GM12878 (cell line): ENCODE measurements around the gene RSKR. TPM values are rescaled to one million over a fixed set of nuclear protein-coding genes. Genes with fewer than 3 reads are reported as not detected.

Experiments used
- ATAC-seq: fragments of 200-7000 bp; cut with Tn5 transposase; 3 replicates; pipeline ENCODE4 v1.9.1; 2020; ENCODE audit warnings: mild to moderate bottlenecking, moderate library complexity
- BruUV-seq: library from RNA; stranded (reverse); fragments of 400-500 nt; replicated peaks from 2 replicates; lab custom pipeline; 2021; lab: Mats Ljungman, UMichigan
- CTCF ChIA-PET: fragments of 300-600 bp; sonication (Branson Sonifier 250); formaldehyde crosslinking; extraction: SDS; loops from one replicate; lab custom pipeline; 2021; ENCODE audit warnings: inconsistent platforms; lab: Yijun Ruan, JAX
- POLR2A ChIA-PET: fragments of 350-600 bp; formaldehyde crosslinking; extraction: SDS; loops from one replicate; lab custom pipeline; 2021; ENCODE audit warnings: inconsistent platforms; lab: Charles Lee
- RAD21 ChIA-PET: fragments of 300-600 bp; sonication (Branson Sonifier 250); formaldehyde crosslinking; loops from one replicate; lab custom pipeline; 2023; ENCODE audit warnings: antibody characterized with exemption; ENCODE audit not compliant: unreplicated experiment; lab: Charles Lee
- SMC1A ChIA-PET: fragments of 300-600 bp; sonication (Branson Sonifier 250); formaldehyde crosslinking; loops from one replicate; lab custom pipeline; 2023; ENCODE audit not compliant: unreplicated experiment, uncharacterized antibody; lab: Charles Lee
- DNase-seq: peaks from one replicate; pipeline ENCODE4 v3.0.0-alpha.2; 2011; ENCODE audit warnings: low read depth, low spot score
- FAIRE-seq: peaks from 3 replicates; lab custom pipeline; 2011; peaks lifted over from hg19 to GRCh38; lab: Jason Lieb, UNC
- H2AFZ ChIP-seq: 2 replicates; pipeline ENCODE4 v1.6.0; 2011; ENCODE audit warnings: low read depth, low read length, control low read depth; ENCODE audit not compliant: control insufficient read depth
- H3K27ac ChIP-seq: 2 replicates; pipeline ENCODE4 v1.5.1; 2011; ENCODE audit warnings: control low read depth; ENCODE audit not compliant: control insufficient read depth, insufficient read depth
- H3K27me3 ChIP-seq, 2 experiments: replicated peaks in 1 of 2; 2 replicates each; pipeline versions ENCODE4 v1.6.0 to v1.6.1; 2011; ENCODE audit warnings: low read length in 1 of 2; ENCODE audit not compliant: control insufficient read depth in 2 of 2, insufficient read depth in 2 of 2
- H3K36me3 ChIP-seq, 2 experiments: 2 replicates each; pipeline ENCODE4 v1.5.1; 2011; ENCODE audit warnings: low read length in 1 of 2; ENCODE audit not compliant: control insufficient read depth in 2 of 2, insufficient read depth in 2 of 2
- H3K4me1 ChIP-seq: 2 replicates; pipeline ENCODE4 v1.6.1; 2011; ENCODE audit warnings: mild to moderate bottlenecking, low read length, moderate library complexity, mixed read lengths; ENCODE audit not compliant: control insufficient read depth, insufficient read depth
- H3K4me2 ChIP-seq: 2 replicates; pipeline ENCODE4 v1.6.0; 2011; ENCODE audit warnings: control low read depth; ENCODE audit not compliant: control insufficient read depth, insufficient read depth
- H3K4me3 ChIP-seq: fragments of 200-600 bp; sonication (generic); 2 replicates; pipeline ENCODE4 v1.5.1; 2016
- H3K79me2 ChIP-seq: 2 replicates; pipeline ENCODE4 v1.6.0; 2011; ENCODE audit warnings: low read length; ENCODE audit not compliant: control insufficient read depth, insufficient read depth
- H3K9ac ChIP-seq: 2 replicates; pipeline ENCODE4 v1.8.0; 2011; ENCODE audit warnings: low read length, control low read depth, mixed read lengths; ENCODE audit not compliant: control insufficient read depth, insufficient read depth
- H3K9me3 ChIP-seq: replicated peaks from 3 replicates; pipeline ENCODE4 v1.5.1; 2011; ENCODE audit warnings: mild to moderate bottlenecking, low read length; ENCODE audit not compliant: control insufficient read depth, insufficient read depth
- H4K20me1 ChIP-seq: 2 replicates; pipeline ENCODE4 v1.6.0; 2011; ENCODE audit not compliant: control insufficient read depth, insufficient read depth
- ATF2 ChIP-seq: IDR thresholded peaks from 2 replicates; pipeline ENCODE4 v1.6.1; 2012; ENCODE audit warnings: low read length, inconsistent platforms
- CREM ChIP-seq: IDR thresholded peaks from 2 replicates; pipeline ENCODE4 v1.6.1; 2014; ENCODE audit warnings: antibody characterized with exemption, low read depth
- DPF2 ChIP-seq: fragments of 450-650 bp; IDR thresholded peaks from 2 replicates; pipeline ENCODE4 v1.6.1; 2017; ENCODE audit warnings: mild to moderate bottlenecking
- HSF1 ChIP-seq: fragments of 150-350 bp; IDR thresholded peaks from 2 replicates; pipeline ENCODE4 v1.6.1; 2014; ENCODE audit warnings: mild to moderate bottlenecking, low read depth, low read length
- IRF4 ChIP-seq: IDR thresholded peaks from 2 replicates; pipeline ENCODE4 v1.6.1; 2011; ENCODE audit warnings: low read depth, low read length
- MTA3 ChIP-seq: IDR thresholded peaks from 2 replicates; pipeline ENCODE4 v1.6.1; 2012; ENCODE audit warnings: low read length, inconsistent platforms, borderline replicate concordance
- MYC ChIP-seq: IDR thresholded peaks from 2 replicates; pipeline ENCODE4 v1.6.1; 2011; ENCODE audit warnings: mild to moderate bottlenecking, low read length, moderate library complexity, inconsistent platforms; ENCODE audit not compliant: insufficient read depth, insufficient replicate concordance, insufficient read length, severe bottlenecking
- NFXL1 ChIP-seq: fragments of 450-650 bp; IDR thresholded peaks from 2 replicates; pipeline ENCODE4 v1.6.1; 2017; ENCODE audit warnings: antibody characterized with exemption, mild to moderate bottlenecking, borderline replicate concordance
- NFYA ChIP-seq: IDR thresholded peaks from 2 replicates; pipeline ENCODE4 v1.6.1; 2011; ENCODE audit warnings: low read depth, mild to moderate bottlenecking, low read length, improper control_type of control experiment, borderline replicate concordance
- NR2C2 ChIP-seq: IDR thresholded peaks from 2 replicates; pipeline ENCODE4 v1.6.1; 2011; ENCODE audit warnings: borderline replicate concordance, low read depth; ENCODE audit not compliant: control insufficient read depth, insufficient read length
- PAX8 ChIP-seq: fragments of 450-650 bp; IDR thresholded peaks from 2 replicates; pipeline ENCODE4 v1.6.1; 2017; ENCODE audit warnings: mild to moderate bottlenecking, moderate library complexity
- POU2F2 ChIP-seq: IDR thresholded peaks from 3 replicates; pipeline ENCODE4 v1.6.1; 2011; ENCODE audit warnings: low read depth, mild to moderate bottlenecking, low read length, borderline replicate concordance
- TAF1 ChIP-seq: IDR thresholded peaks from 2 replicates; pipeline ENCODE4 v1.6.1; 2011; ENCODE audit warnings: mild to moderate bottlenecking, low read depth, low read length, borderline replicate concordance
- WGBS: methylation state at CpG from one replicate; pipeline ENCODE4 v1.1.6; 2016; ENCODE audit warnings: low lambda C conversion rate; ENCODE audit not compliant: insufficient replicate concordance, insufficient coverage; ENCODE audit errors: missing lambda C conversion rate; 5-methylcytosine and 5-hydroxymethylcytosine counted together
- in situ Hi-C: fragments of 300-500 bp; cut with MboI; formaldehyde crosslinking; loops from 9 replicates; pipeline ENCODE4 v1.14.3; 2018; ENCODE audit warnings: mixed read lengths
- intact Hi-C: fragments of 100-400 bp; cut with micrococcal nuclease; formaldehyde crosslinking; loops from one replicate; pipeline ENCODE4 v1.14.2; 2022; ENCODE audit not compliant: unreplicated experiment
- polyA plus RNA-seq, 11 experiments: library from polyadenylated mRNA; depleted of rRNA in 4 of 11; unstranded in 6 of 11; stranded (reverse) in 5 of 11; fragments of >200 nt; fragmentation: Nextera tagmentation in 4 of 11; fragmentation: Illumina TruSeq in 1 of 11; extraction: Ambion mirVana in 4 of 11; extraction: Trizol in 1 of 11; gene quantifications; 1 replicate in 1 of 11; 2 replicates in 10 of 11; pipeline versions ENCODE4 v1.2.1 to v1.2.3, GENCODE V29; 2011 to 2016; ENCODE audit warnings: inconsistent platforms in 2 of 11, missing spikeins in 2 of 11, low read depth in 1 of 11
- total RNA-seq, 4 experiments: library from RNA; depleted of rRNA in 3 of 4; stranded (reverse); fragments of >200 nt in 3 of 4; fragmentation: Illumina TruSeq in 1 of 4; extraction: Trizol in 1 of 4; gene quantifications; 2 replicates each; pipeline versions ENCODE4 v1.2.1 to v1.2.3, GENCODE V29; 2013 to 2021
- TF ChIP-seq, protein P1 (sequence below): fragments of 450-650 bp; IDR thresholded peaks from 2 replicates; pipeline ENCODE4 v1.6.1; 2014; ENCODE audit warnings: mild to moderate bottlenecking
- TF ChIP-seq, protein P2 (sequence below): fragments of 450-650 bp; IDR thresholded peaks from 2 replicates; pipeline ENCODE4 v1.6.1; 2017; ENCODE audit warnings: antibody characterized with exemption, mild to moderate bottlenecking, moderate library complexity

Gene RSKR
- total and polyA plus RNA-seq, 10 of the 15 experiments (the other 5 are each of a cell fraction or from before 2014, with no cell fraction given): 0.52 to 22.4 (median 8.7) TPM

- no peak for TF ChIP-seq MTA3
These were observed 44.5 kb downstream of the RSKR start (continued) for GRCh38 chr17:28569446-28569845.

- H3K4me1 ChIP-seq: peaks cover 15% of the 10 kb centered on the region
- H3K4me2 ChIP-seq: peak overlapping the region; percentile 85
- H3K4me3 ChIP-seq: peak overlapping the region; percentile 90; the same call in 1 of the 2 replicates
- ChIA-PET RAD21 (interaction anchor here (1.0 to 7.1 kb wide), 3 partner anchors 10 to 66 kb away, joined by 3 to 102 read pairs (median 4); partner anchors contain the start of gene UNC119), CTCF (interaction anchor here (0.7 to 6.6 kb wide), 3 partner anchors 9 to 45 kb away, joined by 3 to 83 read pairs (median 9); partner anchors contain the start of gene ALDOC), SMC1A (interaction anchor here (8.3 kb wide), 1 partner anchor 18 kb away, joined by 89 read pairs; no protein-coding TSS in a partner anchor), POLR2A (interaction anchor here (1.0 to 9.9 kb wide), 8 partner anchors 9 to 94 kb away, joined by 3 to 148 read pairs (median 4); partner anchors contain the start of genes ALDOC, SDF2, SUPT6H and UNC119)
- DNase-seq: peak; percentile 68
- in situ Hi-C loops (loop anchor here (25.0 kb wide), 1 partner anchor 1080 kb away; no protein-coding TSS in a partner anchor), intact Hi-C loops (loop anchor here (1.0 kb wide), 1 partner anchor 16 kb away; no protein-coding TSS in a partner anchor)
- H3K79me2 ChIP-seq: peaks cover 73% of the 10 kb centered on the region
- FAIRE-seq: peak; percentile 64
- peaks cover 5 to 13% of the 10 kb centered on the region in 2 experiments; a peak in 3 of 4 replicates for H3K36me3 ChIP-seq
- H3K9ac ChIP-seq: no peak overlapping the region; the same call in 1 of the 2 replicates
- 0% methylated on average over 3 of the region's 3 CpGs for WGBS
- TSS peak; percentile 34 for BruUV-seq
- H4K20me1 ChIP-seq: no peaks in the 10 kb centered on the region
- H2AFZ ChIP-seq: no peak overlapping the region
- H3K27ac ChIP-seq: peak overlapping the region; percentile 59
- no peaks in the 10 kb centered on the region for H3K9me3 ChIP-seq
- peak; percentile 48 for ATAC-seq
- H3K27me3 ChIP-seq: no peaks in the 10 kb centered on the region
- TF ChIP-seq TAF1 (no peak), POU2F2 (0 out of 3 replicates have a peak, but pooled peaks have one; percentile 40), NFXL1 (no peak), DPF2 (peak; percentile 67; the same call in 1 of the 2 replicates), CREM (0 out of 2 replicates have a peak, but pooled peaks have one; percentile 17), ATF2 (peak; percentile 56; the same call in 1 of the 2 replicates), IRF4 (peak; percentile 59; the same call in 1 of the 2 replicates), PAX8 (no peak), NFYA (no peak), HSF1 (no peak), NR2C2 (no peak), MYC (no peak)
- TF ChIP-seq, protein P1, sequence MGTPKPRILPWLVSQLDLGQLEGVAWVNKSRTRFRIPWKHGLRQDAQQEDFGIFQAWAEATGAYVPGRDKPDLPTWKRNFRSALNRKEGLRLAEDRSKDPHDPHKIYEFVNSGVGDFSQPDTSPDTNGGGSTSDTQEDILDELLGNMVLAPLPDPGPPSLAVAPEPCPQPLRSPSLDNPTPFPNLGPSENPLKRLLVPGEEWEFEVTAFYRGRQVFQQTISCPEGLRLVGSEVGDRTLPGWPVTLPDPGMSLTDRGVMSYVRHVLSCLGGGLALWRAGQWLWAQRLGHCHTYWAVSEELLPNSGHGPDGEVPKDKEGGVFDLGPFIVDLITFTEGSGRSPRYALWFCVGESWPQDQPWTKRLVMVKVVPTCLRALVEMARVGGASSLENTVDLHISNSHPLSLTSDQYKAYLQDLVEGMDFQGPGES: no peak
- TF ChIP-seq, protein P2, sequence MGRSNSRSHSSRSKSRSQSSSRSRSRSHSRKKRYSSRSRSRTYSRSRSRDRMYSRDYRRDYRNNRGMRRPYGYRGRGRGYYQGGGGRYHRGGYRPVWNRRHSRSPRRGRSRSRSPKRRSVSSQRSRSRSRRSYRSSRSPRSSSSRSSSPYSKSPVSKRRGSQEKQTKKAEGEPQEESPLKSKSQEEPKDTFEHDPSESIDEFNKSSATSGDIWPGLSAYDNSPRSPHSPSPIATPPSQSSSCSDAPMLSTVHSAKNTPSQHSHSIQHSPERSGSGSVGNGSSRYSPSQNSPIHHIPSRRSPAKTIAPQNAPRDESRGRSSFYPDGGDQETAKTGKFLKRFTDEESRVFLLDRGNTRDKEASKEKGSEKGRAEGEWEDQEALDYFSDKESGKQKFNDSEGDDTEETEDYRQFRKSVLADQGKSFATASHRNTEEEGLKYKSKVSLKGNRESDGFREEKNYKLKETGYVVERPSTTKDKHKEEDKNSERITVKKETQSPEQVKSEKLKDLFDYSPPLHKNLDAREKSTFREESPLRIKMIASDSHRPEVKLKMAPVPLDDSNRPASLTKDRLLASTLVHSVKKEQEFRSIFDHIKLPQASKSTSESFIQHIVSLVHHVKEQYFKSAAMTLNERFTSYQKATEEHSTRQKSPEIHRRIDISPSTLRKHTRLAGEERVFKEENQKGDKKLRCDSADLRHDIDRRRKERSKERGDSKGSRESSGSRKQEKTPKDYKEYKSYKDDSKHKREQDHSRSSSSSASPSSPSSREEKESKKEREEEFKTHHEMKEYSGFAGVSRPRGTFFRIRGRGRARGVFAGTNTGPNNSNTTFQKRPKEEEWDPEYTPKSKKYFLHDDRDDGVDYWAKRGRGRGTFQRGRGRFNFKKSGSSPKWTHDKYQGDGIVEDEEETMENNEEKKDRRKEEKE: no peak
These were observed 46.4 kb downstream of the RSKR start for GRCh38 chr17:28567604-28568003.
